ENCODE results near the gene PIPOX.

DNA sequence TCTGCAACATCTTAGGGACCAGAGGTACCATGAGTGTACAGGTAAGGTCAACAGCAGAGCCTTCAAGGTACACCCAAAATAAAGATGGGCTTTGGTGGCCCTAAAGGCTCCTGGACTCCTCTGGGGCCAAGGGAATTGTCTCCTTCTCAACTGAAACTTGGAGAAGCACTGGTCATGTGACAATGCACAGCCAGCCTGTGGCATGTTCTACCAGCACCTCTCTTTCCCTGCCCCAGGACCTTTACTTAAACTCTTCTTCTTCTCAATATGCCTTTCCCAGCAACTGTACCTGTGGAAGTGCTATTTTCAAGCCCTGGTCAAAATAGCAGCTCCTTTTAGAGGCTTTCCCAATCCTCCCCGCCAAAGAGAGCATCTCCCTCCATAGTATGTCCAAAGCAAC, 28.4 kb downstream of the PIPOX start:
- TF ChIP-seq POLR2AphosphoS5 (IDR thresholded peaks at IDR 0.05) (no peak), RAD21 (conservative IDR thresholded peaks at IDR 0.05) (no peak), EZH2 (IDR thresholded peaks at IDR 0.05; ENCODE audit: borderline replicate concordance, insufficient read depth, low read length, poor library complexity, severe bottlenecking) (no peak)
- TF ChIP-seq, protein P1, sequence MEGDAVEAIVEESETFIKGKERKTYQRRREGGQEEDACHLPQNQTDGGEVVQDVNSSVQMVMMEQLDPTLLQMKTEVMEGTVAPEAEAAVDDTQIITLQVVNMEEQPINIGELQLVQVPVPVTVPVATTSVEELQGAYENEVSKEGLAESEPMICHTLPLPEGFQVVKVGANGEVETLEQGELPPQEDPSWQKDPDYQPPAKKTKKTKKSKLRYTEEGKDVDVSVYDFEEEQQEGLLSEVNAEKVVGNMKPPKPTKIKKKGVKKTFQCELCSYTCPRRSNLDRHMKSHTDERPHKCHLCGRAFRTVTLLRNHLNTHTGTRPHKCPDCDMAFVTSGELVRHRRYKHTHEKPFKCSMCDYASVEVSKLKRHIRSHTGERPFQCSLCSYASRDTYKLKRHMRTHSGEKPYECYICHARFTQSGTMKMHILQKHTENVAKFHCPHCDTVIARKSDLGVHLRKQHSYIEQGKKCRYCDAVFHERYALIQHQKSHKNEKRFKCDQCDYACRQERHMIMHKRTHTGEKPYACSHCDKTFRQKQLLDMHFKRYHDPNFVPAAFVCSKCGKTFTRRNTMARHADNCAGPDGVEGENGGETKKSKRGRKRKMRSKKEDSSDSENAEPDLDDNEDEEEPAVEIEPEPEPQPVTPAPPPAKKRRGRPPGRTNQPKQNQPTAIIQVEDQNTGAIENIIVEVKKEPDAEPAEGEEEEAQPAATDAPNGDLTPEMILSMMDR (IDR thresholded peaks at IDR 0.05; ENCODE audit: poor library complexity, severe bottlenecking), result no peak

Data from neural cell (in vitro differentiated cells).